ENCODE results near the gene C3. TPM values are rescaled to one million over a fixed set of nuclear protein-coding genes. Genes with fewer than 3 reads are reported as not detected.

Gene C3
- total and polyA plus RNA-seq, 8 donors = 67.7 to 3,753 (median 596) TPM

- no peaks in the 10 kb centered on the region for H3K9me3 ChIP-seq
- no peak overlapping the region for H3K27ac ChIP-seq
- H3K4me3 ChIP-seq = no peak overlapping the region
- DNase-seq = no peak
- no peak for ATAC-seq
- no peak for FAIRE-seq
- intact Hi-C loops (cut with DNase I) = no loop called here
- no peaks in the 10 kb centered on the region for H3K36me3 ChIP-seq
- 84 to 87% methylated on average over 6 of the region's 6 CpGs for WGBS, 2 donors
- H3K4me1 ChIP-seq = no peaks in the 10 kb centered on the region
- H3K27me3 ChIP-seq = no peaks in the 10 kb centered on the region
- TF ChIP-seq CTCF (IDR thresholded peaks at IDR 0.05) = no peak
These were observed 47.7 kb downstream of the C3 start for GRCh38 chr19:6672693-6673290.

GRCh38 chr19:6671960-6672359 is 48.5 kb downstream of the C3 start:
- FAIRE-seq = no peak
- intact Hi-C loops (cut with DNase I) = no loop called here
- H3K4me3 ChIP-seq = no peak overlapping the region
- no peak for DNase-seq
- H3K36me3 ChIP-seq = no peaks in the 10 kb centered on the region
- no peak for TF ChIP-seq CTCF (IDR thresholded peaks at IDR 0.05)
- no peaks in the 10 kb centered on the region for H3K27me3 ChIP-seq
- no peaks in the 10 kb centered on the region for H3K4me1 ChIP-seq
- no peak for ATAC-seq
- H3K9me3 ChIP-seq = no peaks in the 10 kb centered on the region
- H3K27ac ChIP-seq = no peak overlapping the region
- WGBS, 2 donors = 60 to 67% methylated on average over 4 of the region's 4 CpGs

- Histone ChIP-seq H3K9me3 (no peaks in the 10 kb centered on the region), H3K4me3 (peak overlapping the region in 1 of 4 donors; percentile 6), H3K27me3 (no peaks in the 10 kb centered on the region), H3K4me1 (no peaks in the 10 kb centered on the region), H3K36me3 (no peaks in the 10 kb centered on the region), H3K27ac (no peak overlapping the region)
- FAIRE-seq (no peak), DNase-seq (no peak), ATAC-seq (no peak)
- 67 to 68% methylated on average over 11 of the region's 11 CpGs for WGBS, 2 donors
- no peak for TF ChIP-seq CTCF (IDR thresholded peaks at IDR 0.05)
- intact Hi-C loops (cut with DNase I) = no loop called here
These were observed 51.8 kb downstream of the C3 start for GRCh38 chr19:6668691-6669090.

GRCh38 chr19:6667114-6667627 is 53.3 kb downstream of the C3 start:
- intact Hi-C loops (cut with DNase I) = no loop called here
- Histone ChIP-seq H3K4me1 (no peaks in the 10 kb centered on the region), H3K4me3 (no peak overlapping the region), H3K27ac (no peak overlapping the region), H3K9me3 (no peaks in the 10 kb centered on the region), H3K27me3 (no peaks in the 10 kb centered on the region), H3K36me3 (no peaks in the 10 kb centered on the region)
- 72 to 82% methylated on average over 14 of the region's 14 CpGs for WGBS, 2 donors
- FAIRE-seq = no peak
- no peak for ATAC-seq
- no peak for TF ChIP-seq CTCF (IDR thresholded peaks at IDR 0.05)
- DNase-seq = no peak

GRCh38 chr19:6664916-6665315 is 55.5 kb downstream of the C3 start:
- TF ChIP-seq CTCF (IDR thresholded peaks at IDR 0.05) = no peak
- Histone ChIP-seq H3K4me3 (no peak overlapping the region), H3K27me3 (peaks cover 0 to 3% (median 0%) of the 10 kb centered on the region in 4 donors), H3K27ac (no peak overlapping the region), H3K36me3 (no peaks in the 10 kb centered on the region), H3K4me1 (no peaks in the 10 kb centered on the region), H3K9me3 (no peaks in the 10 kb centered on the region)
- intact Hi-C loops (cut with DNase I) = no loop called here
- DNase-seq (no peak), ATAC-seq (no peak), FAIRE-seq (no peak)
- WGBS, 2 donors = 86 to 91% methylated on average over 17 of the region's 17 CpGs

Data from pancreas (tissue), 10 donors.